Ishikawa (cell line): Measurements from ENCODE around the gene PTPRD.

ENCODE experiments used
- CEBPB ChIP-seq: IDR thresholded peaks from 2 replicates; pipeline ENCODE4 v1.6.1; 2012
- RAD21 ChIP-seq: IDR thresholded peaks from 2 replicates; pipeline ENCODE4 v1.6.1; 2012; ENCODE audit warnings: low read depth
- REST ChIP-seq: IDR thresholded peaks from 2 replicates; pipeline ENCODE4 v1.6.1; 2012; ENCODE audit warnings: low read depth, mild to moderate bottlenecking

- no peak for TF ChIP-seq CEBPB
- no peak for TF ChIP-seq REST
- TF ChIP-seq RAD21: no peak
Measured at GRCh38 chr9:8553444-8553843, 2059.4 kb downstream of the PTPRD start.
